Measurements from ENCODE around the gene PRKN. TPM values are rescaled to one million over a fixed set of nuclear protein-coding genes. Genes with fewer than 3 reads are reported as not detected.
"Not testable (repeated sequence)": the region's sequence is repeated elsewhere in the genome, so short reads cannot be mapped to it uniquely, and the experiment has no call there.

Gene PRKN
- total RNA-seq, 6 experiments from 2014 or later: 0.32 TPM; not detected in 5

GRCh38 chr6:162680367-162680766 lies 47.2 kb downstream of the PRKN start:
- H3K27ac Mint-ChIP-seq: no peak overlapping the region
- peaks cover 31% of the 10 kb centered on the region for H3K9me3 Mint-ChIP-seq

GRCh38 chr6:162679681-162680080 lies 47.9 kb downstream of the PRKN start:
- Mint-ChIP-seq H3K36me3 (ENCODE audit: low read depth) (no peaks in the 10 kb centered on the region), H3K27me3 (ENCODE audit: insufficient read depth) (peaks cover 4% of the 10 kb centered on the region; the same call in 1 of the 2 replicates), H3K4me1 (ENCODE audit: low read depth) (no peaks in the 10 kb centered on the region), H3K4me3 (no peak overlapping the region), H3K27ac (no peak overlapping the region), H3K9me3 (peaks cover 36% of the 10 kb centered on the region)
- no peak for DNase-seq
- no peak for TF ChIP-seq CTCF (IDR thresholded peaks at IDR 0.05)

More at GRCh38 chr6:162680367-162680766, 47.2 kb downstream of the PRKN start:
- Mint-ChIP-seq H3K36me3 (ENCODE audit: low read depth) (no peaks in the 10 kb centered on the region), H3K4me1 (ENCODE audit: low read depth) (no peaks in the 10 kb centered on the region), H3K4me3 (no peak overlapping the region), H3K27me3 (ENCODE audit: insufficient read depth) (peaks cover 4% of the 10 kb centered on the region; the same call in 1 of the 2 replicates)
- TF ChIP-seq CTCF (IDR thresholded peaks at IDR 0.05): no peak
- DNase-seq: no peak

GRCh38 chr6:162678896-162679295 lies 48.7 kb downstream of the PRKN start:
- H3K9me3 Mint-ChIP-seq: peaks cover 39% of the 10 kb centered on the region
- not testable (repeated sequence) for H3K4me3 Mint-ChIP-seq

GRCh38 chr6:162675503-162675902 lies 52.1 kb downstream of the PRKN start:
- TF ChIP-seq CTCF (IDR thresholded peaks at IDR 0.05): no peak
- Mint-ChIP-seq H3K27me3 (ENCODE audit: insufficient read depth) (no peaks in the 10 kb centered on the region), H3K27ac (no peak overlapping the region), H3K36me3 (ENCODE audit: low read depth) (no peaks in the 10 kb centered on the region; the same call in 1 of the 2 replicates), H3K9me3 (peaks cover 42% of the 10 kb centered on the region), H3K4me3 (no peak overlapping the region), H3K4me1 (ENCODE audit: low read depth) (no peaks in the 10 kb centered on the region)
- DNase-seq: no peak

More at GRCh38 chr6:162678896-162679295, 48.7 kb downstream of the PRKN start:
- H3K27ac Mint-ChIP-seq; H3K27me3 Mint-ChIP-seq (ENCODE audit: insufficient read depth); DNase-seq; H3K36me3 Mint-ChIP-seq (ENCODE audit: low read depth); H3K4me1 Mint-ChIP-seq (ENCODE audit: low read depth): not testable (repeated sequence)

- no peak for TF ChIP-seq CTCF (IDR thresholded peaks at IDR 0.05)
- Mint-ChIP-seq H3K4me3 (no peak overlapping the region), H3K27ac (no peak overlapping the region), H3K9me3 (peaks cover 42% of the 10 kb centered on the region), H3K27me3 (ENCODE audit: insufficient read depth) (no peaks in the 10 kb centered on the region), H3K36me3 (ENCODE audit: low read depth) (no peaks in the 10 kb centered on the region; the same call in 1 of the 2 replicates), H3K4me1 (ENCODE audit: low read depth) (no peaks in the 10 kb centered on the region)
- no peak for DNase-seq
Observed at GRCh38 chr6:162674452-162674851, 53.1 kb downstream of the PRKN start.

- TF ChIP-seq CTCF (IDR thresholded peaks at IDR 0.05): no peak
- Mint-ChIP-seq H3K36me3 (ENCODE audit: low read depth) (no peaks in the 10 kb centered on the region; the same call in 1 of the 2 replicates), H3K4me1 (ENCODE audit: low read depth) (no peaks in the 10 kb centered on the region), H3K4me3 (no peak overlapping the region), H3K9me3 (peaks cover 54% of the 10 kb centered on the region), H3K27ac (no peak overlapping the region), H3K27me3 (ENCODE audit: insufficient read depth) (no peaks in the 10 kb centered on the region)
- no peak for DNase-seq
Observed at GRCh38 chr6:162671580-162672165, 55.9 kb downstream of the PRKN start.
